Bronchial epithelial cell (primary cell): ENCODE data around the gene GPATCH3. TPM values are rescaled to one million over a fixed set of nuclear protein-coding genes. Genes with fewer than 3 reads are reported as not detected.
A peak's percentile ranks its signal among the peaks of the same experiment; 100 is the strongest.
"Not testable (repeated sequence)": the region's sequence is repeated elsewhere in the genome, so short reads cannot be mapped to it uniquely, and the experiment has no call there.

Experiments used
- DNase-seq: peaks from one replicate; pipeline ENCODE4 v3.0.0-alpha.2; 2010; ENCODE audit warnings: low read depth
- FAIRE-seq: peaks from 2 replicates; lab custom pipeline; 2011; peaks lifted over from hg19 to GRCh38; lab: Jason Lieb, UNC
- H3K27me3 ChIP-seq: 2 replicates; pipeline ENCODE4 v1.5.1; 2011; ENCODE audit warnings: low read length; ENCODE audit not compliant: control insufficient read depth, insufficient read depth
- H3K36me3 ChIP-seq: 2 replicates; pipeline ENCODE4 v1.5.1; 2011; ENCODE audit warnings: low read length; ENCODE audit not compliant: control insufficient read depth, insufficient read depth
- H3K4me3 ChIP-seq: 2 replicates; pipeline ENCODE4 v1.5.1; 2011; ENCODE audit warnings: mild to moderate bottlenecking, low read depth, low read length, control low read depth
- total RNA-seq: library from RNA; depleted of rRNA; stranded (reverse); fragments of >200 nt; gene quantifications from 2 replicates; pipeline ENCODE4 v1.2.1, GENCODE V29; 2014
- TF ChIP-seq, protein P1 (sequence below): IDR thresholded peaks from 2 replicates; pipeline ENCODE4 v1.5.1; 2011; ENCODE audit warnings: mild to moderate bottlenecking, moderate library complexity, low read length, control low read depth, inconsistent platforms; ENCODE audit not compliant: insufficient read depth, severe bottlenecking

The GPATCH3 gene
- total RNA-seq, 1 donor from 2014 or later, result 7.6 TPM

DNA sequence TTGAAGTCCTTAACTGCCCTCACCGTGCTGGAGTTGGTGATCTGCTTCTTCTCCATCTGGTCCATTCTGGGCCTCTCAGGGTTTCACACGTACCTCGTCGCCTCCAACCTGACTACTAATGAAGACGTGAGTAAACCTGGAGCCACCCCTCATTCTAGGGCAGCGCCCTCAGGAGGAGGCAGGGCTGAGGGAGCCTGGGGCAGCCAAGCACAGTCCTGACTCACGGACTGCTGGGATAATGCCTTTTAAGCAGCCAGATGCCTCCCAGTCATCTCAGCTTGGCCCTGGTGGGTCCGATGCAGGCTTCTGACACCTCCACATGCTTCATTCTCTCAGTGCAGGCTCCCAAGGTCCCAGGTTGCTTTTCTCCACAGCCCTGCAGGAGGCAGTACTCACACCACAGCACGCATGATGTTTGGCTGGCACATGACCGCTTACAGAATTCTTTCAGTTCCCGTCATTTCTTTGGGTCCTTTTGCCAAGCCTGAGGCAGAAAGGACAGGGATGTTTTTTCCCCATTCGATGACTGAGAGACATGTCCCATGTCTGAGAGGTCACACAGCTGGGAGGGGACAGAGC, 49.1 kb downstream of the GPATCH3 start:
- H3K4me3 ChIP-seq, result no peak overlapping the region
- DNase-seq, result peak; percentile 54
- H3K27me3 ChIP-seq, result no peaks in the 10 kb centered on the region
- FAIRE-seq, result peak; percentile 64
- H3K36me3 ChIP-seq, result peaks cover 28% of the 10 kb centered on the region
- TF ChIP-seq, protein P1, sequence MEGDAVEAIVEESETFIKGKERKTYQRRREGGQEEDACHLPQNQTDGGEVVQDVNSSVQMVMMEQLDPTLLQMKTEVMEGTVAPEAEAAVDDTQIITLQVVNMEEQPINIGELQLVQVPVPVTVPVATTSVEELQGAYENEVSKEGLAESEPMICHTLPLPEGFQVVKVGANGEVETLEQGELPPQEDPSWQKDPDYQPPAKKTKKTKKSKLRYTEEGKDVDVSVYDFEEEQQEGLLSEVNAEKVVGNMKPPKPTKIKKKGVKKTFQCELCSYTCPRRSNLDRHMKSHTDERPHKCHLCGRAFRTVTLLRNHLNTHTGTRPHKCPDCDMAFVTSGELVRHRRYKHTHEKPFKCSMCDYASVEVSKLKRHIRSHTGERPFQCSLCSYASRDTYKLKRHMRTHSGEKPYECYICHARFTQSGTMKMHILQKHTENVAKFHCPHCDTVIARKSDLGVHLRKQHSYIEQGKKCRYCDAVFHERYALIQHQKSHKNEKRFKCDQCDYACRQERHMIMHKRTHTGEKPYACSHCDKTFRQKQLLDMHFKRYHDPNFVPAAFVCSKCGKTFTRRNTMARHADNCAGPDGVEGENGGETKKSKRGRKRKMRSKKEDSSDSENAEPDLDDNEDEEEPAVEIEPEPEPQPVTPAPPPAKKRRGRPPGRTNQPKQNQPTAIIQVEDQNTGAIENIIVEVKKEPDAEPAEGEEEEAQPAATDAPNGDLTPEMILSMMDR, result peak; percentile 31

DNA sequence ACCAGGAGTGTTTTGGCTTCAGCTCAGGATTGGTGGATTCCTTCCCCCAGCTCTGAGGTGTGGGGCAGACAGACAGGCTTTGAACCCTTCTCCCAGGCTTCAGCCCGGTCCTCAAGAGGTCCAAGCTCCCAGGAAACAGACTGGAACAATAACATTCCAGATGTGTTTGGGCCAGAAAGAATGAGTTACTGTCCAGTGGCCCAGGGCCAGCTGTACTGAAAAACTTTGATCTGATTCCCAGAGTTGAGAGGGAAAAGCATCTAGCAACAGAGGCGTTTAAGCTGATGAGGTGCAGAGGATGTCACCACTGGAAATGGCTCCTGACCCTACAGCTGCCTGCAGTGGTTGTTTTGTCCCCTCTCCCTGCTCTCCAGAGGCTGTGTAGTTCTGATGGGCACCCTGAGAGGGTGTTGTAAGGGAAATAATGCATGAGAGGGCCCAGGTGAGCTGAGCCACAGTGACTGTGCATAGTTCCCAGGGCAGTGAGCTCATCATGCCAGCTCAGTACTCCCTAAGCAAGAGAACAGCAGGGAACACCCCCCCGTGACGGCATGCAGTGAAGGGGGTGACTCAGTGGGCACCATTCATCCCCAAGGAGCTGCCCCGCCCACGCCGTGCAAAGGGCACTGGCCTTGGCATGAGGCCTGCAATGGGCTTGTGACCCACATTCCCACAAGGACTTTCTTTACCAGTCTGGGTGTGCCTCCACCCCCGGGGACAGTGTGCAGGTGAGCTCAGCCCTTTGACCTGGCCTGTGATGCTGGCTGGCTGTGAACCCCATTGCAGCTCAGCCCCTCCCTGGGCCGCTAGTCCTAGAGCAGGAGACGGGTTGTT, 51.1 kb downstream of the GPATCH3 start:
- Histone ChIP-seq H3K36me3 (peaks cover 28% of the 10 kb centered on the region), H3K27me3 (no peaks in the 10 kb centered on the region), H3K4me3 (no peak overlapping the region)
- peak; percentile 99 for FAIRE-seq
- DNase-seq, result peak; percentile 99
- TF ChIP-seq, protein P1, result peak; percentile 15

DNA sequence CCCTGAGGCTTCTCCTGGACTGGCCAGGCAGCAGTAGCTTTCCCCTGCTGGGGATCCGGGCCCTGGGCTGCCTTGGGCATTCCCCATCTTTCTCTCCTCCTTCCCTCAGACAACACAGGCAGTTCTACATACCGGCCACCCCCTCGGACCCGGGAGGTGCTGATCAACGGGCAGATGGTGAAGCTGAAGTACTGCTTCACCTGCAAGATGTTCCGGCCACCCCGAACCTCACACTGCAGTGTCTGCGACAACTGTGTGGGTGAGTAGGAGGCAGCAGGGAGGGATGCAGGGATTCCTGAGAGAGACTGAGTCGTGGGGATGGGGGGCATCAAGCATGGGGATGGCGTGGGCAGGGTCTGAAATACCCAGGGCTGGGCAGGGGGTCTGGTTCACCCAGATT, 51.8 kb downstream of the GPATCH3 start:
- Histone ChIP-seq H3K27me3 (no peaks in the 10 kb centered on the region), H3K4me3 (no peak overlapping the region), H3K36me3 (peaks cover 23% of the 10 kb centered on the region)
- TF ChIP-seq, protein P1, result no peak
- DNase-seq (no peak), FAIRE-seq (no peak)

DNA sequence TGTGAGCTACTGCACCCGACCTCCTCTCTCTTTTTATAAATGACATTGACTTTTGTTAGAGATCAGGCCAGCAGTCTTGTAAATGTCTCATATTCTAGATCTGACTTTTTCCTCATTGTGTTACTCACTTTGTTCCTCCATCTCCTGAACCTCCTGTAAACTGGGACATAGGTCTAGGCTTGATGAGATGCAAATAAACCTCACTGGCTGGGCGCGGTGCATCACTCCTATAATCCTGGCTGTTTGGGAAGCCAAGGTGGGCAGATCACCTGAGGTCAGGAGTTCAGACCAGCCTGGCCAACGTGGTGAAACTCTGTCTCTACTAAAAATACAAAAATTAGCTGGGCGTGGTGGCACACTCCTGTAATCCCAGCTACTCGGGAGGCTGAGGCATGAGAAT, 52.4 kb downstream of the GPATCH3 start:
- not testable (repeated sequence) for DNase-seq, H3K27me3 ChIP-seq, FAIRE-seq, H3K4me3 ChIP-seq
- H3K36me3 ChIP-seq, result peaks cover 22% of the 10 kb centered on the region

DNA sequence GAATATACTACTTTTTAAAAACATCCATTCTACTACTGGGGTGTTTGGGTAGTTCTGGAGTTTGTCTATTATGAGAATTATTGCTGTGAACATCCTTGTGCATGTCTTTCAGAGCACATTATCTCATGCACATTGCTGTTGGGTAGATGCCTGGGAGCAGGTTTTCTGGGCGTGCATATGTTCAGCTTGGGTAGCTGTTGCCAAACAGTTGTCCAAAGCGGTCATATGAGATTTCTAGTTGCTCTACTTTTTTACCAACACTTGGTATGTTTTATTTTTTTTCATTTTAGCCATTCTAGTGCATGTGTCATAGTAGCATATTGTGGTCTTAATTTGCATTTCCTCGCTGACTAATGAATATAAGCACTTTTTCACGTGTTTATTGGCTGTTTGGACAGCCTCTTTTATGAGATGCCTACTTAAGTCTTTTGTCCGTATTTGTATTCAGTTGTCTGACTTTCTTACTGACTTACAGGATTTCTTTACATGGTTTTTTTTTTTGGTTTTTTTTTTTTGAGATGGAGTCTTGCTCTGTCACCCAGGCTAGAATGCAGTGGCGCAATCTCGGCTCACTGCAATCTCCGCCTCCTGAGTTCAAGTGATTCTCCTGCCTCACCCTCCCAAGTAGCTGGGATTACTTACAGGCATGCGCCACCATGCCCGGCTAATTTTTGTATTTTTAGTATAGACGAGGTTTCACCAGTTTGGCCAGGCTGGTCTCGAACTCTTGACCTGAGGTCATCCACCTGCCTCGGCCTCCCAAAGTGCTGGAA, 55.7 kb downstream of the GPATCH3 start:
- FAIRE-seq, result no peak
- Histone ChIP-seq H3K27me3 (no peaks in the 10 kb centered on the region), H3K4me3 (no peak overlapping the region), H3K36me3 (peaks cover 9% of the 10 kb centered on the region)
- DNase-seq, result peak; percentile 37
- TF ChIP-seq, protein P1, result no peak

Other genes starting within 250 kb of the GPATCH3 start
- gene ARID1A, start 204.5 kb downstream of the GPATCH3 start, total RNA-seq, result 8.7 and 15.5 TPM in 2 replicates
- gene PIGV, start 112.5 kb downstream of the GPATCH3 start, total RNA-seq, result 14.2 and 20.2 TPM in 2 replicates
- 5.0 and 6.1 TPM in 2 replicates for gene ZDHHC18, start 73.8 kb downstream of the GPATCH3 start, total RNA-seq
- gene SFN, start 37.3 kb downstream of the GPATCH3 start, total RNA-seq, result 465 and 1,125 TPM in 2 replicates
- gene GPN2, start 10.2 kb downstream of the GPATCH3 start, total RNA-seq, result 8.7 and 9.2 TPM in 2 replicates
- gene NR0B2, start 13.5 kb upstream of the GPATCH3 start, total RNA-seq, result not detected in 2 replicates
- gene NUDC, start 21.3 kb upstream of the GPATCH3 start, total RNA-seq, result 23.2 and 28.5 TPM in 2 replicates
- gene KDF1, start 60.0 kb upstream of the GPATCH3 start, total RNA-seq, result 13.2 and 14.7 TPM in 2 replicates
- 11.1 and 15.3 TPM in 2 replicates for gene TRNP1, start 93.2 kb upstream of the GPATCH3 start, total RNA-seq
- 21.1 and 73.0 TPM in 2 replicates for gene TENT5B, start 112.4 kb upstream of the GPATCH3 start, total RNA-seq